ENCODE data around the gene DARS2.

- TF ChIP-seq POLR2A (IDR thresholded peaks at IDR 0.05) (no peak), CTCF (IDR thresholded peaks at IDR 0.05) (no peak)
Observed at GRCh38 chr1:173894189-173894588, 69.7 kb downstream of the DARS2 start.
